Esophagus squamous epithelium (tissue), 5 donors: ENCODE data around the gene NEK9. TPM values are rescaled to one million over a fixed set of nuclear protein-coding genes. Genes with fewer than 3 reads are reported as not detected.
"Not testable (repeated sequence)": the region's sequence is repeated elsewhere in the genome, so short reads cannot be mapped to it uniquely, and the experiment has no call there.

Experiments
- DNase-seq: peaks from one replicate; lab custom pipeline; 2025; lab: John Stamatoyannopoulos, UW
- H3K27ac ChIP-seq, 4 donors: fragments of 200-600 bp; sonication (generic); one replicate each; pipeline ENCODE4 v1.5.1; 2016 to 2019; ENCODE audit warnings: mild to moderate bottlenecking in 1 of 4
- H3K27me3 ChIP-seq, 4 donors: fragments of 200-600 bp; sonication (generic); 1 replicate in 3 of 4; 2 replicates in 1 of 4; pipeline versions ENCODE4 v1.5.1 to v1.6.0; 2017 to 2021; ENCODE audit warnings: antibody characterized with exemption in 1 of 4
- H3K36me3 ChIP-seq, 3 donors: fragments of 200-600 bp; sonication (generic); one replicate each; pipeline ENCODE4 v1.5.1; 2016 to 2019
- H3K4me1 ChIP-seq, 3 donors: fragments of 200-600 bp; sonication (generic); one replicate each; pipeline ENCODE4 v1.5.1; 2017 to 2019
- H3K4me3 ChIP-seq, 4 donors: fragments of 200-600 bp; sonication (generic); 1 replicate in 3 of 4; 2 replicates in 1 of 4; pipeline ENCODE4 v1.5.1; 2016 to 2019; ENCODE audit warnings: mild to moderate bottlenecking in 2 of 4, moderate library complexity in 1 of 4
- H3K9me3 ChIP-seq, 3 donors: fragments of 200-600 bp; sonication (generic); one replicate each; pipeline ENCODE4 v1.5.1; 2016 to 2019
- POLR2A ChIP-seq, 4 donors: fragments of 450-650 bp; IDR thresholded peaks; one replicate each; pipeline ENCODE4 v1.6.1; 2017; ENCODE audit warnings: antibody characterized with exemption in 4 of 4, mild to moderate bottlenecking in 4 of 4, moderate library complexity in 3 of 4
- WGBS, 2 donors: methylation state at CpG; one replicate each; pipeline ENCODE4 v1.1.5; 2018; 5-methylcytosine and 5-hydroxymethylcytosine counted together
- intact Hi-C: fragments of 100-400 bp; cut with DNase I; formaldehyde crosslinking; loops from one replicate; pipeline ENCODE4 v1.15.0; 2022
- total RNA-seq, 4 donors: library from RNA; depleted of rRNA; stranded (reverse); fragments of >200 nt; gene quantifications; one replicate each; pipeline ENCODE4 v1.1.0, GENCODE V29; 2016
- TF ChIP-seq, protein P1 (sequence below), 6 experiments: fragments of 450-650 bp in 4 of 6; fragments of 200-600 bp in 2 of 6; sonication (generic) in 2 of 6; IDR thresholded peaks; one replicate each; pipeline ENCODE4 v1.5.1; 2016 to 2019; ENCODE audit warnings: antibody characterized with exemption in 6 of 6, mild to moderate bottlenecking in 4 of 6, moderate library complexity in 4 of 6
- donor health status: DM: yes; HTN: yes; CAD: no.

The NEK9 gene
- total RNA-seq, 4 donors from 2014 or later: 16.6 to 37.2 (median 17.8) TPM

DNA sequence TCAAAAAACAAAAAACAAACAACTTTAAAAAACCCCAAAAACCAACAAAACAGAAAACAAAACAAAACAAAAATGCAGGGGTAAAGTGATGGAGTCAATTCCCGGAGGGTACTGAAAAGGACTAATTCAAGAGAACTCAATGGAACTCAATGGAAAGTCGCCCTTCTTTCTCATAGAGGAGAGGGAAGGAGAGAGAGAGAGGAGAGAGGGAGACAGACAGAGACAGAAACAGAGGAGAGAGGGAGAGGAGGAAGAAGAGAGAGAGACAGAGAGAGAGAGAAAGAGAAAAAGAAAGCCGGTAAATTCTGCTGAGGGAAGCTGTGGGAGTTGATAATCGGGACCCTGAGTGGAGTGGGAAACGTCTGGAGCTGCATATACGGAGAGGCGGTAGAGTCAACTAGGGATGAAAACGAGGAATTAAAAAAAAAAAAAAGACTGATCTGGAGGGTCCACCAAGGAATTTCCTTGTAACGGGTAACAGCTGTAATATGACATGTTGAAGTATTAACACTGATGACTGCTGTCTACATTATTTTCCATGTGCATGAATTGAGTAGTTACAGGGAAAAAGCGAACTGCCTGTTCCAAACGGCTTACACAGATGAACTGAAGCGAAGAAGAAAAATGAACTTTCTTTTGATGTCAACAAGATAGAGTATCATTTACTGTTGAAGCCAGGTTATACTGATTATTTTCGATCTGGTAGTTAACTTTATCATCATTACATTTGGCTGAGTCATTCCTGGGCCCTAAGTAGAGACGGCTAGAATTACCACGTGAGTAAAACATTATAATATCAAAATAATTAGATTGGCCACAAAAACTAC is 58.3 kb downstream of the NEK9 start:
- Histone ChIP-seq H3K27ac (peak overlapping the region; percentile 85 to 94 (median 91)), H3K4me3 (peak overlapping the region; percentile 33 to 70 (median 46)), H3K27me3 (no peaks in the 10 kb centered on the region), H3K9me3 (no peaks in the 10 kb centered on the region), H3K36me3 (no peaks in the 10 kb centered on the region), H3K4me1 (peaks cover 18 to 55% (median 20%) of the 10 kb centered on the region in 3 donors)
- intact Hi-C loops: no loop called here
- WGBS, 2 donors: 8 to 9% methylated on average over 15 of the region's 15 CpGs
- DNase-seq: no peak
- no peak for TF ChIP-seq POLR2A (IDR thresholded peaks at IDR 0.05)
- TF ChIP-seq, protein P1, sequence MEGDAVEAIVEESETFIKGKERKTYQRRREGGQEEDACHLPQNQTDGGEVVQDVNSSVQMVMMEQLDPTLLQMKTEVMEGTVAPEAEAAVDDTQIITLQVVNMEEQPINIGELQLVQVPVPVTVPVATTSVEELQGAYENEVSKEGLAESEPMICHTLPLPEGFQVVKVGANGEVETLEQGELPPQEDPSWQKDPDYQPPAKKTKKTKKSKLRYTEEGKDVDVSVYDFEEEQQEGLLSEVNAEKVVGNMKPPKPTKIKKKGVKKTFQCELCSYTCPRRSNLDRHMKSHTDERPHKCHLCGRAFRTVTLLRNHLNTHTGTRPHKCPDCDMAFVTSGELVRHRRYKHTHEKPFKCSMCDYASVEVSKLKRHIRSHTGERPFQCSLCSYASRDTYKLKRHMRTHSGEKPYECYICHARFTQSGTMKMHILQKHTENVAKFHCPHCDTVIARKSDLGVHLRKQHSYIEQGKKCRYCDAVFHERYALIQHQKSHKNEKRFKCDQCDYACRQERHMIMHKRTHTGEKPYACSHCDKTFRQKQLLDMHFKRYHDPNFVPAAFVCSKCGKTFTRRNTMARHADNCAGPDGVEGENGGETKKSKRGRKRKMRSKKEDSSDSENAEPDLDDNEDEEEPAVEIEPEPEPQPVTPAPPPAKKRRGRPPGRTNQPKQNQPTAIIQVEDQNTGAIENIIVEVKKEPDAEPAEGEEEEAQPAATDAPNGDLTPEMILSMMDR (IDR thresholded peaks at IDR 0.05): no peak

DNA sequence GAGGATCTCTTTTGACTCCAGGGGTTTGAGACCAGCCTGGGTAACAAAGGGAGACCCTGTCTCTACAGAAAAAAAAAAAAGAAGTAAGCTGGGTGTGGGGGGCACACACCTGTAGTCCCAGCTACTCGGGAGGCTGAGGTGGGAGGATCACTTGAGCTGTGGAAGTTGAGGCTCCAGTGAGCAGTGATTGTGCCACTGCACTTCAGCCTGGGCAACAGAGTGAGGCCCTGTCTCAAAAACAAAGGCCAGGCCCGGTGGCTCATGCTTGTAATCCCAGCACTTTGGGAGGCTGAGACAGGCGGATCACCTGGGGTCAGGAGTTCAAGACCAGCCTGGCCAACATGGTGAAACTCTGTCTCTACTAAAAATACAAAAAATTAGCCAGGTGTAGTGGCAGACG is 59.1 kb downstream of the NEK9 start:
- intact Hi-C loops, H3K36me3 ChIP-seq, H3K9me3 ChIP-seq, H3K27me3 ChIP-seq, DNase-seq: not testable (repeated sequence)
- Histone ChIP-seq H3K4me1 (peaks cover 24 to 62% (median 25%) of the 10 kb centered on the region in 3 donors), H3K27ac (peak overlapping the region; percentile 85 to 94 (median 91)), H3K4me3 (peak overlapping the region in 2 of 4 donors; percentile 50 to 70)
- WGBS, 2 donors: 82 to 84% methylated on average over 3 to 4 of the region's 4 CpGs

DNA sequence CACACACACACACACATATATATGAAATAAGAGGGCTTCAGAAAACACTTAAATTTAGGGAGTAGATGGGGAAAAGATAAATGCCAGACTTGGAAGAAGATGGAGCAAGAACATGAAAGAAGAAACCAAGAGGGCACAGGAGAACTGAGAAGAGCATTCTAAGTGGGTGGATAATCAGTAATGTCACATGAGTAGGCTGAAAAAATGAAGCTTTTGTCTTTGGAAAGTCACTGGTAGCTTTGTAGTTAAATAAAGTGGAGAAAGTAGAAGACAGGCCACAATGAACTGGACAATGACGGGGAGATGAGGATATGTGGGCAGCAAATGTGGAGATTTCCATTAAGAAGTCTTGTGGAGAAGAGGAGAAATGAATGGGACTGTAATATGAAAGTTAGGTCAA is 59.6 kb downstream of the NEK9 start:
- H3K4me1 ChIP-seq: peaks cover 25 to 65% (median 26%) of the 10 kb centered on the region in 3 donors
- 94 to 100% methylated on average over 1 of the region's 1 CpG for WGBS, 2 donors
- DNase-seq: no peak
- no peaks in the 10 kb centered on the region for H3K9me3 ChIP-seq
- intact Hi-C loops: no loop called here
- no peak overlapping the region for H3K4me3 ChIP-seq
- H3K27ac ChIP-seq: peak overlapping the region in 2 of 4 donors; percentile 88 to 94
- no peak for TF ChIP-seq POLR2A (IDR thresholded peaks at IDR 0.05)
- TF ChIP-seq, protein P1 (IDR thresholded peaks at IDR 0.05): no peak
- no peaks in the 10 kb centered on the region for H3K36me3 ChIP-seq
- no peaks in the 10 kb centered on the region for H3K27me3 ChIP-seq

DNA sequence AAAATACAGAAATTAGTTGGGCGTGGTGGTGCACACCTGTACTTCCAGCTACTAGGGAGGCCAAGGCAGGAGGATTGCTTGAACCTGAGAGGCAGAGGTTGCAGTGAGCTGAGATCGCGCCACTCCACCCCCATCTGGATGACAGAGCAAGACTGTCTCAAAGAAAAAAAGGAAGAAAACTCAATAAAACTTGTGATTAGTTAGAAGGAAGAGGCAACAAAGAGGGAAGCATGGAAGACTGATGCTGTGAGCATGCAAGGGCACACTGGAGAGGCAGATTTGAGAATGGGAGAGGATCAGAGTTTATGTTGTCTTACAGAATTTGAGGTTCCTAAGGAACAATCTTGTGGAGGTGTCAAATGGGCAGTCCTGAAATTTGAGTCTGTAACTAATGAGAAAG is 60.2 kb downstream of the NEK9 start:
- no peaks in the 10 kb centered on the region for H3K36me3 ChIP-seq
- DNase-seq: no peak
- TF ChIP-seq, protein P1 (IDR thresholded peaks at IDR 0.05): no peak
- no peak for TF ChIP-seq POLR2A (IDR thresholded peaks at IDR 0.05)
- 92 to 96% methylated on average over 3 of the region's 3 CpGs for WGBS, 2 donors
- intact Hi-C loops: no loop called here
- H3K4me1 ChIP-seq: peaks cover 25 to 65% (median 26%) of the 10 kb centered on the region in 3 donors
- H3K4me3 ChIP-seq: no peak overlapping the region
- H3K9me3 ChIP-seq: no peaks in the 10 kb centered on the region
- H3K27me3 ChIP-seq: no peaks in the 10 kb centered on the region
- no peak overlapping the region for H3K27ac ChIP-seq

DNA sequence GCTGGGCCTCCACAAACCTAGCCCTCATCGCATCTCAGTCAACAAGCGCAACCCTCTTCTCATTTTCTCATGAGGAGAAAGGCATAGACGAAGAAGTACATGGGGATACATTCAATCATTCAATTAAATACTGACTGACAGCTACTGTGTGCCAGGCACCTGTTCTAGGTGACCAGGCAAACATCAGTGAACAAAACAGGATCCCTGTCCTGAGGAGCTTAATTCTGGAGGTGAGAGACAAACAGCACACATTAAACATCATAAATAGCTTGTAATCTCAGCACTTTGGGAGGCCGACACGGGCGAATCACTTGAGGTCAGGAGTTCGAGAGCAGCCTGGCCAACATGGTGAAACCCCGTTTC is 62.7 kb downstream of the NEK9 start:
- Histone ChIP-seq H3K27ac (peak overlapping the region; percentile 86 to 92 (median 90)), H3K9me3 (no peaks in the 10 kb centered on the region), H3K36me3 (peaks cover 0 to 18% (median 0%) of the 10 kb centered on the region in 3 donors), H3K4me1 (peaks cover 18 to 46% (median 19%) of the 10 kb centered on the region in 3 donors), H3K27me3 (no peaks in the 10 kb centered on the region), H3K4me3 (peak overlapping the region; percentile 81 to 87 (median 84))
- intact Hi-C loops: no loop called here
- WGBS, 2 donors: 61 to 92% methylated on average over 5 to 7 of the region's 8 CpGs
- no peak for DNase-seq
- TF ChIP-seq, protein P1 (IDR thresholded peaks at IDR 0.05): no peak
- TF ChIP-seq POLR2A (IDR thresholded peaks at IDR 0.05): no peak
